Measurements from ENCODE around the gene C11orf68.

C11orf68 gene

GRCh38 chr11:65911682-65912568 lies 6.9 kb downstream of the C11orf68 start:
- H3K27me3 Mint-ChIP-seq (ENCODE audit: low read depth), result peaks cover 2% of the 10 kb centered on the region
- no peaks in the 10 kb centered on the region for H3K9me3 Mint-ChIP-seq
- H3K27ac Mint-ChIP-seq, result no peak overlapping the region
- no peak overlapping the region for H3K4me3 Mint-ChIP-seq
- H3K36me3 Mint-ChIP-seq (ENCODE audit: low read depth), result peaks cover 11% of the 10 kb centered on the region
- H3K4me1 Mint-ChIP-seq (ENCODE audit: low read depth), result peaks cover 22% of the 10 kb centered on the region

- no peak overlapping the region for H3K4me3 Mint-ChIP-seq
- H3K36me3 Mint-ChIP-seq (ENCODE audit: low read depth), result no peaks in the 10 kb centered on the region
- H3K27me3 Mint-ChIP-seq (ENCODE audit: low read depth), result peaks cover 13% of the 10 kb centered on the region
These were observed 11.0 kb downstream of the C11orf68 start for GRCh38 chr11:65907878-65908277.

GRCh38 chr11:65906602-65907001 lies 12.3 kb downstream of the C11orf68 start:
- Mint-ChIP-seq H3K27ac (no peak overlapping the region), H3K9me3 (no peaks in the 10 kb centered on the region), H3K4me1 (ENCODE audit: low read depth) (peaks cover 12% of the 10 kb centered on the region), H3K36me3 (ENCODE audit: low read depth) (no peaks in the 10 kb centered on the region), H3K4me3 (no peak overlapping the region), H3K27me3 (ENCODE audit: low read depth) (peaks cover 18% of the 10 kb centered on the region)

More at GRCh38 chr11:65907878-65908277, 11.0 kb downstream of the C11orf68 start:
- Mint-ChIP-seq H3K9me3 (no peaks in the 10 kb centered on the region), H3K27ac (no peak overlapping the region), H3K4me1 (ENCODE audit: low read depth) (peaks cover 9% of the 10 kb centered on the region)

GRCh38 chr11:65903715-65904114 lies 15.1 kb downstream of the C11orf68 start:
- Mint-ChIP-seq H3K4me1 (ENCODE audit: low read depth) (peaks cover 8% of the 10 kb centered on the region), H3K36me3 (ENCODE audit: low read depth) (no peaks in the 10 kb centered on the region), H3K27ac (no peak overlapping the region), H3K9me3 (no peaks in the 10 kb centered on the region), H3K4me3 (no peak overlapping the region), H3K27me3 (ENCODE audit: low read depth) (peaks cover 18% of the 10 kb centered on the region)

- Mint-ChIP-seq H3K27ac (no peak overlapping the region), H3K4me3 (no peak overlapping the region)
These were observed 15.8 kb downstream of the C11orf68 start for GRCh38 chr11:65903068-65903481.

GRCh38 chr11:65900899-65901180 lies 18.0 kb downstream of the C11orf68 start:
- H3K27ac Mint-ChIP-seq, result peak overlapping the region; percentile 80
- H3K4me1 Mint-ChIP-seq (ENCODE audit: low read depth), result peaks cover 16% of the 10 kb centered on the region
- H3K27me3 Mint-ChIP-seq (ENCODE audit: low read depth), result peaks cover 12% of the 10 kb centered on the region

More at GRCh38 chr11:65903068-65903481, 15.8 kb downstream of the C11orf68 start:
- Mint-ChIP-seq H3K9me3 (no peaks in the 10 kb centered on the region), H3K36me3 (ENCODE audit: low read depth) (no peaks in the 10 kb centered on the region), H3K27me3 (ENCODE audit: low read depth) (peaks cover 18% of the 10 kb centered on the region), H3K4me1 (ENCODE audit: low read depth) (peaks cover 10% of the 10 kb centered on the region)

GRCh38 chr11:65900125-65900898 lies 18.6 kb downstream of the C11orf68 start, which contains the start of gene FOSL1:
FOSL1 (minus strand) TSS chr11:65900388; CDS start chr11:65900339, 49 bp downstream.
- peaks cover 12% of the 10 kb centered on the region for H3K27me3 Mint-ChIP-seq (ENCODE audit: low read depth)
- peak within 1 kb of the TSS; percentile 67 for H3K4me3 Mint-ChIP-seq
- peak within 1 kb of the TSS; percentile 80 for H3K27ac Mint-ChIP-seq
- peaks cover 2% of the 10 kb centered on the region for H3K36me3 Mint-ChIP-seq (ENCODE audit: low read depth)
- H3K9me3 Mint-ChIP-seq, result no peaks in the 10 kb centered on the region
- H3K4me1 Mint-ChIP-seq (ENCODE audit: low read depth), result peaks cover 20% of the 10 kb centered on the region

More at GRCh38 chr11:65900899-65901180, 18.0 kb downstream of the C11orf68 start:
- no peak overlapping the region for H3K4me3 Mint-ChIP-seq
- no peaks in the 10 kb centered on the region for H3K9me3 Mint-ChIP-seq
- peaks cover 2% of the 10 kb centered on the region for H3K36me3 Mint-ChIP-seq (ENCODE audit: low read depth)

- peaks cover 12% of the 10 kb centered on the region for H3K27me3 Mint-ChIP-seq (ENCODE audit: low read depth)
- H3K4me1 Mint-ChIP-seq (ENCODE audit: low read depth), result peaks cover 23% of the 10 kb centered on the region
- peaks cover 2% of the 10 kb centered on the region for H3K36me3 Mint-ChIP-seq (ENCODE audit: low read depth)
- H3K9me3 Mint-ChIP-seq, result no peaks in the 10 kb centered on the region
- peak overlapping the region; percentile 67 for H3K4me3 Mint-ChIP-seq
- peak overlapping the region; percentile 55 for H3K27ac Mint-ChIP-seq
These were observed 19.3 kb downstream of the C11orf68 start for GRCh38 chr11:65899356-65900124.

GRCh38 chr11:65898656-65899355 lies 20.1 kb downstream of the C11orf68 start:
- H3K9me3 Mint-ChIP-seq, result no peaks in the 10 kb centered on the region
- H3K36me3 Mint-ChIP-seq (ENCODE audit: low read depth), result peaks cover 2% of the 10 kb centered on the region
- H3K27ac Mint-ChIP-seq, result peak overlapping the region; percentile 84
- peaks cover 8% of the 10 kb centered on the region for H3K27me3 Mint-ChIP-seq (ENCODE audit: low read depth)
- peaks cover 29% of the 10 kb centered on the region for H3K4me1 Mint-ChIP-seq (ENCODE audit: low read depth)
- H3K4me3 Mint-ChIP-seq, result peak overlapping the region; percentile 70

GRCh38 chr11:65897020-65897471 lies 21.8 kb downstream of the C11orf68 start:
- peak overlapping the region; percentile 28 for H3K4me3 Mint-ChIP-seq
- H3K27ac Mint-ChIP-seq, result peak overlapping the region; percentile 31
- peaks cover 1% of the 10 kb centered on the region for H3K27me3 Mint-ChIP-seq (ENCODE audit: low read depth)
- peaks cover 42% of the 10 kb centered on the region for H3K4me1 Mint-ChIP-seq (ENCODE audit: low read depth)
- no peaks in the 10 kb centered on the region for H3K9me3 Mint-ChIP-seq
- H3K36me3 Mint-ChIP-seq (ENCODE audit: low read depth), result peaks cover 2% of the 10 kb centered on the region

- H3K27ac Mint-ChIP-seq, result peak overlapping the region; percentile 62
- peaks cover 43% of the 10 kb centered on the region for H3K4me1 Mint-ChIP-seq (ENCODE audit: low read depth)
- H3K4me3 Mint-ChIP-seq, result no peak overlapping the region
- no peaks in the 10 kb centered on the region for H3K27me3 Mint-ChIP-seq (ENCODE audit: low read depth)
- peaks cover 2% of the 10 kb centered on the region for H3K36me3 Mint-ChIP-seq (ENCODE audit: low read depth)
- H3K9me3 Mint-ChIP-seq, result no peaks in the 10 kb centered on the region
These were observed 22.5 kb downstream of the C11orf68 start for GRCh38 chr11:65896034-65896999.

- H3K4me3 Mint-ChIP-seq, result peak overlapping the region; percentile 25
- peaks cover 41% of the 10 kb centered on the region for H3K4me1 Mint-ChIP-seq (ENCODE audit: low read depth)
- H3K9me3 Mint-ChIP-seq, result no peaks in the 10 kb centered on the region
- H3K36me3 Mint-ChIP-seq (ENCODE audit: low read depth), result peaks cover 2% of the 10 kb centered on the region
- H3K27ac Mint-ChIP-seq, result peak overlapping the region; percentile 62
- H3K27me3 Mint-ChIP-seq (ENCODE audit: low read depth), result no peaks in the 10 kb centered on the region
These were observed 23.3 kb downstream of the C11orf68 start for GRCh38 chr11:65895482-65895981.

Data from T-helper 1 cell treated with Interleukin-12 subunit alpha and Interleukin-12 subunit beta and Interleukin-4 antibody, amounts not matched to agents 30 μg/mL and 1 μg/mL, for 36 hours (primary cell).